ENCODE results near the gene TBX4. TPM values are rescaled to one million over a fixed set of nuclear protein-coding genes. Genes with fewer than 3 reads are reported as not detected.

TBX4 gene
- total RNA-seq, 4 donors from 2014 or later, result not detected

Other genes with a start within 250 kb of the TBX4 start
- gene TBX2, start 52.6 kb upstream of the TBX4 start, total RNA-seq, result 10 to 100 TPM in 1 of 4 donors, 1 to 10 TPM in 3; 4.2 to 10.4 (median 6.4) TPM
- not detected for gene NACA2, start 138.8 kb downstream of the TBX4 start, total RNA-seq

Data from gastrocnemius medialis (tissue), 4 donors.